ENCODE results near the gene HECTD4.

Gene HECTD4

GRCh38 chr12:112424126-112424525 is 41.9 kb upstream of the HECTD4 start:
- no peak overlapping the region for H3K4me3 ChIP-seq (replicated peaks; ENCODE audit: low read depth, low read length)
- TF ChIP-seq, protein P1, sequence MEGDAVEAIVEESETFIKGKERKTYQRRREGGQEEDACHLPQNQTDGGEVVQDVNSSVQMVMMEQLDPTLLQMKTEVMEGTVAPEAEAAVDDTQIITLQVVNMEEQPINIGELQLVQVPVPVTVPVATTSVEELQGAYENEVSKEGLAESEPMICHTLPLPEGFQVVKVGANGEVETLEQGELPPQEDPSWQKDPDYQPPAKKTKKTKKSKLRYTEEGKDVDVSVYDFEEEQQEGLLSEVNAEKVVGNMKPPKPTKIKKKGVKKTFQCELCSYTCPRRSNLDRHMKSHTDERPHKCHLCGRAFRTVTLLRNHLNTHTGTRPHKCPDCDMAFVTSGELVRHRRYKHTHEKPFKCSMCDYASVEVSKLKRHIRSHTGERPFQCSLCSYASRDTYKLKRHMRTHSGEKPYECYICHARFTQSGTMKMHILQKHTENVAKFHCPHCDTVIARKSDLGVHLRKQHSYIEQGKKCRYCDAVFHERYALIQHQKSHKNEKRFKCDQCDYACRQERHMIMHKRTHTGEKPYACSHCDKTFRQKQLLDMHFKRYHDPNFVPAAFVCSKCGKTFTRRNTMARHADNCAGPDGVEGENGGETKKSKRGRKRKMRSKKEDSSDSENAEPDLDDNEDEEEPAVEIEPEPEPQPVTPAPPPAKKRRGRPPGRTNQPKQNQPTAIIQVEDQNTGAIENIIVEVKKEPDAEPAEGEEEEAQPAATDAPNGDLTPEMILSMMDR (IDR thresholded peaks at IDR 0.05; ENCODE audit: insufficient read depth, low read length, poor library complexity, severe bottlenecking), result no peak
- no peaks in the 10 kb centered on the region for H3K36me3 ChIP-seq (ENCODE audit: control insufficient read depth, insufficient read depth, low read length)
- no peak for DNase-seq (ENCODE audit: extremely low read depth, insufficient read length)
- H3K27me3 ChIP-seq (replicated peaks; ENCODE audit: control insufficient read depth, insufficient read depth, low read length), result no peaks in the 10 kb centered on the region

GRCh38 chr12:112422531-112422930 is 40.3 kb upstream of the HECTD4 start:
- TF ChIP-seq, protein P1 (IDR thresholded peaks at IDR 0.05; ENCODE audit: insufficient read depth, low read length, poor library complexity, severe bottlenecking), result no peak
- no peaks in the 10 kb centered on the region for H3K36me3 ChIP-seq (ENCODE audit: control insufficient read depth, insufficient read depth, low read length)
- H3K27me3 ChIP-seq (replicated peaks; ENCODE audit: control insufficient read depth, insufficient read depth, low read length), result no peaks in the 10 kb centered on the region
- DNase-seq (ENCODE audit: extremely low read depth, insufficient read length), result no peak
- no peak overlapping the region for H3K4me3 ChIP-seq (replicated peaks; ENCODE audit: low read depth, low read length)

DNA sequence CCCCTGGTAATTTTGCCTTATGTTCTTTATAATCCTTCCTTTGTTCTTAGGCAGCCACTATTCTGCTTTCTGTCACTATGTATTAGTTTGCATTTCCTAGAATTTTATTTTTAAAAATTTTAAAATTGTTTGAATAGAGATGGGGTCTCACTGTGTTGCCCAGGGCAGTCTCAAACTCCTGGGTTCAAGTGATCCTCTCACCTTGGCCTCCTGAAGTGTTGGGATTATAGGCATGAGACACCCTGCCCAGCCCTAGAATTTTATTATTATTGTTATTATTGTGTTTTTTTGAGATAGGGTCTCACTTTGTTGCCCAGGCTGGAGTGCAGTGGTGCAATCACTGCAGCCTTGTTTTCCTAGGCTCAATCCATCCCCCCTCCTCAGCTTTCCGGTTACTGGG is 39.1 kb upstream of the HECTD4 start:
- H3K4me3 ChIP-seq (replicated peaks; ENCODE audit: low read depth, low read length), result no peak overlapping the region
- no peaks in the 10 kb centered on the region for H3K27me3 ChIP-seq (replicated peaks; ENCODE audit: control insufficient read depth, insufficient read depth, low read length)
- TF ChIP-seq, protein P1 (IDR thresholded peaks at IDR 0.05; ENCODE audit: insufficient read depth, low read length, poor library complexity, severe bottlenecking), result no peak
- no peaks in the 10 kb centered on the region for H3K36me3 ChIP-seq (ENCODE audit: control insufficient read depth, insufficient read depth, low read length)
- DNase-seq (ENCODE audit: extremely low read depth, insufficient read length), result no peak

- TF ChIP-seq, protein P1 (IDR thresholded peaks at IDR 0.05; ENCODE audit: insufficient read depth, low read length, poor library complexity, severe bottlenecking), result no peak
- no peaks in the 10 kb centered on the region for H3K36me3 ChIP-seq (ENCODE audit: control insufficient read depth, insufficient read depth, low read length)
- no peak for DNase-seq (ENCODE audit: extremely low read depth, insufficient read length)
- H3K4me3 ChIP-seq (replicated peaks; ENCODE audit: low read depth, low read length), result no peak overlapping the region
- H3K27me3 ChIP-seq (replicated peaks; ENCODE audit: control insufficient read depth, insufficient read depth, low read length), result no peaks in the 10 kb centered on the region
Observed at GRCh38 chr12:112420740-112421139, 38.5 kb upstream of the HECTD4 start.

DNA sequence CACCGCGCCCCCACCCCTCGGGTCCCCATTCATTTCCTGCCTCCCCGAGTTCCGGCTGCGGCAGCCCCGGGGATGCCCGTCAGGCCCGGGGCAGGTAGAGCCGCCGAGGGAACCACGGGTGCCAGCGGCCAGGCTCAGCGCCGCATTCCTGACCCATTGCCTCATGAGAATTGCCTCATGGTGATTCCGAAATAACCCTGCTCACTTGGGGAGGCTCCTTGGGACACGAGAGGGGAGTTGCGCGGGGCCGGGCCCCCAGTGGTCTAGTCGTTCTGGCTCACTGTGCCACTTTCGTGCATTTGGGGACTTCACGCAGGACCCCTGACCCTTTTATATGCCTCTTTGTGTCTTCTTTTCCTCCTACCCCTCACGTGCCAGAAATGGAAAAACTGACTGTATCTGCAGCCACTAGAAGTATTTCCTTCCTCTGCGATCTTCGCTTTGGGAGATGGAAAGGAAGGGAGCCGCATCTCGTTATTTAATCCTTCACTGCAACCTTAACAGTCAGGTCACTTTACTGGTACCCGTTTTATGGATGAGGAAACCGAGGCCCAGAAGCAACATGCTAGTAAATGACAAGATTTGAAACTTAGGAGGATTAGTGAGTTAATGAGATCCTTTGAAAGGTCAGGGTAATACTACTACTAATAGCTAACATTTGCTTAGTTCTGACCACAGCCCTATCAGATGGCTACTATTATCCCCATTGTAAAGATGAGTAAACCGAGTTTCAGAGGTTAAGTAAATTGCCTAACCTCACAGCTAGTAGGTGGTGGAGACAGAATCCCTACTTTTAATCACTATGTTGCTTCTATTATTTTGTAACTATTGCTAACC is 37.3 kb upstream of the HECTD4 start:
- Histone ChIP-seq H3K36me3 (ENCODE audit: control insufficient read depth, insufficient read depth, low read length) (no peaks in the 10 kb centered on the region), H3K4me3 (replicated peaks; ENCODE audit: low read depth, low read length) (peak overlapping the region; percentile 98), H3K27me3 (replicated peaks; ENCODE audit: control insufficient read depth, insufficient read depth, low read length) (no peaks in the 10 kb centered on the region)
- TF ChIP-seq, protein P1 (IDR thresholded peaks at IDR 0.05; ENCODE audit: insufficient read depth, low read length, poor library complexity, severe bottlenecking), result no peak
- DNase-seq (ENCODE audit: extremely low read depth, insufficient read length), result no peak
